Activated T-helper 1 cell treated with anti-CD3 and anti-CD28 coated beads, Interleukin-12 subunit alpha, Interleukin-12 subunit beta, Interleukin-2, Interleukin-4 antibody, amounts not matched to agents 30 ng/mL and 10 ng/mL and 1 ng/mL, durations not matched to agents 14 hours and 24 hours and 36 hours (primary cell): Measurements from ENCODE around the gene SPATA19. TPM values are rescaled to one million over a fixed set of nuclear protein-coding genes. Genes with fewer than 3 reads are reported as not detected.

Experiments
- DNase-seq: peaks from one replicate; pipeline ENCODE4 v3.0.0; 2021; ENCODE audit warnings: low spot score
- H3K27ac Mint-ChIP-seq: one replicate; pipeline ENCODE4 v1.8.0; 2021; ENCODE audit warnings: mild to moderate bottlenecking, mixed read lengths
- H3K27me3 Mint-ChIP-seq: one replicate; pipeline ENCODE4 v1.8.0; 2022; ENCODE audit warnings: mild to moderate bottlenecking, moderate library complexity, mixed read lengths; ENCODE audit not compliant: insufficient read depth
- H3K36me3 Mint-ChIP-seq: one replicate; pipeline ENCODE4 v1.8.0; 2021; ENCODE audit warnings: low read depth, mixed read lengths
- H3K4me1 Mint-ChIP-seq: one replicate; pipeline ENCODE4 v1.8.0; 2021; ENCODE audit warnings: low read depth, mixed read lengths
- H3K4me3 Mint-ChIP-seq: one replicate; pipeline ENCODE4 v1.8.0; 2021; ENCODE audit warnings: mild to moderate bottlenecking, moderate library complexity, mixed read lengths
- H3K9me3 Mint-ChIP-seq: one replicate; pipeline ENCODE4 v1.8.0; 2021; ENCODE audit warnings: mixed read lengths
- intact Hi-C: fragments of 100-400 bp; cut with micrococcal nuclease; formaldehyde crosslinking; loops from one replicate; pipeline ENCODE4 v1.15.1; 2024
- total RNA-seq: library from RNA; stranded (reverse); gene quantifications from 2 replicates; pipeline ENCODE4 v1.2.3, GENCODE V29; 2022

Gene SPATA19
- total RNA-seq, 1 donor from 2014 or later, result not detected

DNA sequence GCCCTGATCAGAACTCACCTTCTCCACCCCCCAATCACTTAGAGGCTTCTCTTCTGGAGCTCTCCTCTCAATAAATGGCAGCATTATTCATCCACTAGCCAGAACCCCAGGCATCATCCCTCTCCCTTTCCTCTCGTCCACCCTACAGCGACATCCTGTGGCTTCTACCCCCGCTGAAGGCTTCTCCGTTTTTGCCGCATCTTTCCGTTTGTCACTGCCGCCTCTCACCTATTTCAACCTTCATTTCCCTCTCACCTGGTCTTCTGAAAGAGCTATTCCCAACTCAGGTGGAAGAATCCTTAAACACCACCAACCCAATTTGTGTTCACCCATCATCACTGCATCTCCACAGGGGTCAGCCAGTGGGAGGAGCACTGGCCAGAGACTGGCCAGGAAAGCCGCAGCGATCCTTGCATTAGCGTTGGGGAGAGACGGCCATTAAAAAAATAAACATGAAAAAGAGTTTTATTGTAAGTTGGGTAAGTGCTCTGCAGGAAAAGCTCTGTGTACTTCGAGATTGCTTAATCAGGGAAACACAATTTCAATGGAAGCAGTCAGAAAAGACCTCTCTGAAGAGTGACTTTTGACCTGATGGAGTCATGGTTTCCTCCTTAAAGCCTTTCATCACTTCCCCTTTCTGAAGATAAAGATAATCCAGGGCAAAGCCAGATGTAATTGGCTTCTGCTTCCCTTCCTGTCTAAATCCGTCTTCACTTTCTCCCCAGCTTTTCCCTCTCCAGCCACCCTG is 36.7 kb downstream of the SPATA19 start:
- intact Hi-C loops, result no loop called here
- H3K4me3 Mint-ChIP-seq, result no peak overlapping the region
- H3K9me3 Mint-ChIP-seq, result no peaks in the 10 kb centered on the region
- no peaks in the 10 kb centered on the region for H3K4me1 Mint-ChIP-seq
- DNase-seq, result no peak
- H3K27ac Mint-ChIP-seq, result no peak overlapping the region
- no peaks in the 10 kb centered on the region for H3K27me3 Mint-ChIP-seq
- H3K36me3 Mint-ChIP-seq, result no peaks in the 10 kb centered on the region

DNA sequence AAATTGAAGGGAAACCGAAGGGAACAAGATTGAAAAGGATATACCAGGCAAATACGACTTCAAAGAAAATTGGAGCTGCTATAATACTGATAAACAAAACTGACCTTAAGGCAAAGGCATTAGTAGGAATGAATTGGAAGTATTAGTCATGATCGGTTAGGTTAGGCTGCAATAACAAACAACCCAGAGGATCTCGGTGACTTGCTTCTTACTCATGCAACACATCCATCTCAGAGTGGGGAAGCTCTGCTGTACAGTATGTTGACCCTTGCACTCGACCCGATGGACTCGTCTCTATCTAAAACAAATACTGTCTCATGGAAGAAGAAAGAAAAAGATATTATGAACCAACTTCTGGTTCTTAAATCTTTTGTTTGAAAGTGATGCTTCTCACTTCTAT is 42.3 kb downstream of the SPATA19 start:
- H3K4me1 Mint-ChIP-seq, result no peaks in the 10 kb centered on the region
- no peak for DNase-seq
- H3K9me3 Mint-ChIP-seq, result no peaks in the 10 kb centered on the region
- no peaks in the 10 kb centered on the region for H3K36me3 Mint-ChIP-seq
- H3K27me3 Mint-ChIP-seq, result no peaks in the 10 kb centered on the region
- intact Hi-C loops, result no loop called here
- no peak overlapping the region for H3K27ac Mint-ChIP-seq
- no peak overlapping the region for H3K4me3 Mint-ChIP-seq

DNA sequence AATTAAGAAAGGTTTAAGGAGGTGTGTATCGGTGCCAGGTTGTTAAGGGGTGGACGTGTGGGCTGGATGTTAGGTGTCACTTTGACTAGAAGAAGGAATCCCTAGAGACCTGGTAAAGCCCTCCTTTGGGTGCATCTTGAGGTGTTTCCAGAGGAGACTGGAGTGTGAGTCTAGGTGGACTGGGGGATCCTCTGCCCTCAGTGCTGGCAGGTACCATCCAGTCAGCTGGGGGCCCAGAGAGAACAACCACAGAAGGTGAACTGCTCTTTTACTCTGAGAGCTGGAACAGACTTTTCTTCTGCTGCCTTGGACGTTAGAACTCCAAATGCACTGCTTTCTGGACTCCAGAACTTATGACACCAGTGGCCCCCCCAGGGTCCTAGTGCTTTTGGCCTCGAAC is 44.0 kb downstream of the SPATA19 start:
- no peaks in the 10 kb centered on the region for H3K27me3 Mint-ChIP-seq
- intact Hi-C loops, result no loop called here
- no peak overlapping the region for H3K27ac Mint-ChIP-seq
- no peaks in the 10 kb centered on the region for H3K36me3 Mint-ChIP-seq
- H3K4me1 Mint-ChIP-seq, result no peaks in the 10 kb centered on the region
- no peaks in the 10 kb centered on the region for H3K9me3 Mint-ChIP-seq
- no peak overlapping the region for H3K4me3 Mint-ChIP-seq
- DNase-seq, result no peak

DNA sequence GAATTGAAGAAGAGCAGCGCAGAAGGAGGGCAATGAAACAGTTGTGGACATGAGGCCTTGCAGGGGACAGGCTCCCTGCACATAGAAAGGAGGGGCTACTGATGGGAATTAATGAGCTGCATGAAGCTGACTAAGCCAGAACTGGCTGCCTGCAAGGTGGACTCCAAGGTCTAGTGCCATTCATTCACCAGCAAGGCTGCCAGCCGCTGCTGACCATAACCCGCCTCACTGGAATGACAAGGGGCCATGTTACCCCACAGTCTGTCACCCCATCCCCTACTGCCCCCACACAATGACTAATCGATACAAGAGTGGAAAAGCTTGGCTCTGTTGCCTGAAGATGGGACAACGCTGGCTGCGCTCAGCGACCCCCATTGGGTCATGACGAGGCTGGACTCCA is 44.6 kb downstream of the SPATA19 start:
- Mint-ChIP-seq H3K9me3 (no peaks in the 10 kb centered on the region), H3K4me1 (no peaks in the 10 kb centered on the region), H3K4me3 (no peak overlapping the region), H3K27me3 (no peaks in the 10 kb centered on the region), H3K27ac (no peak overlapping the region), H3K36me3 (no peaks in the 10 kb centered on the region)
- DNase-seq, result no peak
- intact Hi-C loops, result no loop called here

DNA sequence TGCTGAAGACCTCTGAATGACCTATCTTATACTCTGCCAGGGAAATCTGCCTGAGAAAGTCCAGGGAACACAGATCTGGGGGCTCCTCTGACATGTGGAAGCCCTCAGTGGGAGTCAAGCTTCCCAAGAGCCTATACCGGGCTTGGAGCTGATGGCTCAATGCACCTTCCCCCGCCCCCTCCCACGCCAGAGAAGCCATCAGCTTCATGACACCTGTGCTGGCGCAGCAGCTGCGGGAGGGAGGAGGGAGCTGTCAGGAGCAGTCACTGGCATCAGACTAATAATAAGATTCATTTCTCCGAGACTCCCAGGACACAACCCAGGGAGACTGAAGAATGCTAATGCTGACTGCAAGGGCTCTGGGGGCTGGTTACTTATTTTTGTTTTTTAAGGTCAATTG is 47.8 kb downstream of the SPATA19 start:
- H3K4me3 Mint-ChIP-seq, result no peak overlapping the region
- H3K36me3 Mint-ChIP-seq, result no peaks in the 10 kb centered on the region
- intact Hi-C loops, result no loop called here
- H3K4me1 Mint-ChIP-seq, result no peaks in the 10 kb centered on the region
- DNase-seq, result no peak
- peaks cover 15% of the 10 kb centered on the region for H3K9me3 Mint-ChIP-seq
- peaks cover 3% of the 10 kb centered on the region for H3K27me3 Mint-ChIP-seq
- no peak overlapping the region for H3K27ac Mint-ChIP-seq

DNA sequence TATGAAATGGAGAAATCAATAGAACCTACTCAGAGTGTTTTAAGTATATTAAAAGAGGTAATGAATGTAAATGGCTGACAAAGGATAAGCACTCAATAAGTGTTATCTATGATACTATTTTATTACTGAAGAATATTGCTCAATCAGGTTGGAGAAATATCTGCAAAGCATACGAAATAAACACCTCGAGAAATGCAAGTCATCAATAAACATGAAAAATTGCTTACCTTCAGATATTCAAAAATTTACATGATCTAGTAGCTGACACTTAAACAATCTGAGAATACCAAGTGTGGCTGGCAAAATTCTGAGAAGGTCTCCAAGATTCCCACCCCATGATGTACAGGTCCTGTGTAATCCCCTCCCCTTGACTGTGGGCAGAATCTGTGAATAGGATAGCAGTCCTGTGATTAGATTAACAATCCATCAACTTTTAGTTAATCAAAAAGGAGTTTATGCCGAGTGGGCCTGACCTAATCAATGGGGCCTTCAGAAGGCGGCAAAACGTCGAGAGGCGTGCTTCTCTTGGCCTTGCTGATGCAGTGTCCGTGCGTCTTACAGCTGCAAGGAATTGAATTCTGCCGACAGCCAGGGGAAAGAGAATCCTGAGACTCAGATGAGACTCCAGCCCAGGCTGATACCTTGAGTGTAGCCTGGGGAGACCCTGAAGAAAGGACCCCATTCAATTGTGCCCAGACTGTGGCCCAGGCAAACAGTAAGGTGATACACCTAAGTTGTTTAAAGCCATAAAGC is 49.1 kb downstream of the SPATA19 start:
- Mint-ChIP-seq H3K36me3 (no peaks in the 10 kb centered on the region), H3K27me3 (peaks cover 3% of the 10 kb centered on the region), H3K27ac (no peak overlapping the region), H3K4me3 (no peak overlapping the region), H3K4me1 (no peaks in the 10 kb centered on the region), H3K9me3 (peaks cover 15% of the 10 kb centered on the region)
- intact Hi-C loops, result no loop called here
- no peak for DNase-seq

DNA sequence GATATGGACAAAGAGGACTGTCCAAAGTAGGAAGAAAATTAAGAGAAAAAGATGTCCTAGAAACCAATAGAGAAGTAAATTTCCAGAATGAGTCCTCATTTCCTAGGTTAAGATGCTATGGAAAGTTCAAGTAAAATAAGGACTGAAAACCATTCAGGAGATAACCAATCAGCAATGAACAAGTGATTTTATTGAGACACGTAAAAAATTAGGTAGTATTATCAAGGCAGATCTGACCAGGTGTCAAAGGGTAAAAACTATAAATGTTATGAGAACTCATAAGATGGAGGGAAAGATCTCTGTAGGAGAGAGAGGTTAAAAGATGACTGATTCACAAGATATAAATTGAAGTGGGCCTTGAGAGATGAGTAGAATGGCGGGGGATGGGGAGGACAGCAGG is 50.2 kb downstream of the SPATA19 start:
- Mint-ChIP-seq H3K4me1 (no peaks in the 10 kb centered on the region), H3K9me3 (peaks cover 15% of the 10 kb centered on the region), H3K4me3 (no peak overlapping the region), H3K27me3 (peaks cover 6% of the 10 kb centered on the region), H3K36me3 (no peaks in the 10 kb centered on the region), H3K27ac (no peak overlapping the region)
- DNase-seq, result no peak
- intact Hi-C loops, result no loop called here

DNA sequence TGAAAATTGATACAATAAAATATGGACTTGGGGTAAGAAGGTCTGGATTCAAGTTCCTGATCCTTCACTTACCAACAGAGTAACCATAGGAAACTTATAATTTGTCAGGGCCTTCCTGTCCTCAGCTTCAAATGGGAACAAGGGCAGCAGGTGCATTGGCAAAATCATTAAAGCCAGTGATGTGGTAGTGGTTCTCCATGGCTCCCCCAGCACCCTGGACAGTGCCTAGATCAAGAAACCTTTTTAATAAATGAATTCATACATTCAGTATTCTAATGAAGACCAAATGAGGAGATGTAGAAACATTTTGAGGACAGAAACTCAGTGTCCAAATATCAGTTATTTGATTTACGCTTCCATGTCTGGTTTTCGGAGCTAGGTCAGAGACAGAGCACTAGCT is 51.1 kb downstream of the SPATA19 start:
- Mint-ChIP-seq H3K4me3 (no peak overlapping the region), H3K36me3 (no peaks in the 10 kb centered on the region), H3K27ac (no peak overlapping the region), H3K9me3 (peaks cover 15% of the 10 kb centered on the region), H3K27me3 (peaks cover 6% of the 10 kb centered on the region), H3K4me1 (no peaks in the 10 kb centered on the region)
- intact Hi-C loops, result no loop called here
- DNase-seq, result no peak

DNA sequence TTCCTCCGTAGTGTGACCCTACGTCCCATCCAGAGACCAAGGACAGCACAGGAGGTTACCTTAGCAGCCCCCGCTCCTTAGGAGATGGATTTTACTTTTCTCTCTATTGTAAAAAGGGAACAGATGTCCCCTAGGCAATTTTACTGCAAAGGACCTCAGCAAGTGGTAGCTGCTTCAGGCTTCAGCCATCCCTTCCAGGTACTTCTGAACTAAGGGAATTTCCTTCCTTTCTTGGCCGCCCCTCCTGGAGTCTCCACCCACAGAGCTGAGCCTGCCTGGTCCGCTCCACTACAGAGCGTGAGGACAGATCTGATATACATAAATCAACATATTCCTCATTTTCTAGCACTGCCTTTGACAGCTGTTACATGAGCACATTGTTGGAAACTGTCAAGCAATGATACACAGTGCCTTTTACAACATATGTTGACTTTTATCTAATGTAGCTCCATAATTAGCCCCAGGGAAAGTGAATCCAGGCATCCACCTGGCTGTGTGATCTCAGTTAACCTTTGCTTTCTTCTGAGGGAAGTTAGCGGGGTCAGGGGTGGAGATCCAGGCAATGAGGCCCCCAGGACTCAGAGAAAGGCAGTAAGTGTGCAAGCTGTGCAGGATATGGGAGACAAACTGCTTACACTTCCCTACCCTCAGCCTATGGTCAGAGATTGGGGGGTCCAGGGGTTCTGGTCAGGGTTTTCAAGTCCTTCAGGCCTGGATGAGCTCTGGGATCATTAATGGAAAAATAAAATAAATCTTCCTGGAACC is 51.9 kb downstream of the SPATA19 start:
- intact Hi-C loops, result no loop called here
- Mint-ChIP-seq H3K36me3 (no peaks in the 10 kb centered on the region), H3K4me1 (no peaks in the 10 kb centered on the region), H3K9me3 (peaks cover 15% of the 10 kb centered on the region), H3K27ac (no peak overlapping the region), H3K4me3 (no peak overlapping the region), H3K27me3 (peaks cover 10% of the 10 kb centered on the region)
- no peak for DNase-seq

DNA sequence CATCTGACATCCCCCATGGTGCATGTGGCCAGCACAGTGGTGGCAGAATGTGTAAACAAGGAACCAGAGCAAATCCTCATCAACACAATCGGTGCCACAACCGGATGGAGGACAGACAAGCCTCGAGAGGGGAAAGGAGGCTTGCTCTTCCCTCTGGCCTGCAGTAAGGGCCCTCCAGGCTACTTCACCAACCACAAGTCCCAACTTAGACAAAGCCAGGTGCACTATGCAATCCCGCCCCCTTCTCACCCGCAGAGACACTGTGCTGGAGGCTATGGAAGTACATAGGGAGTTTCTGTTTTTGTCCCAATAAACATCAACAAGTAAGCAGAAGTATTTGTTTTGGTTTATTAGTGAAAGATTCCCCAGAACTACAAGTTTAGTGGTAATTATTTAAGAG is 54.3 kb downstream of the SPATA19 start:
- peaks cover 15% of the 10 kb centered on the region for H3K9me3 Mint-ChIP-seq
- no peak overlapping the region for H3K27ac Mint-ChIP-seq
- no peak overlapping the region for H3K4me3 Mint-ChIP-seq
- no peaks in the 10 kb centered on the region for H3K36me3 Mint-ChIP-seq
- no peak for DNase-seq
- peaks cover 26% of the 10 kb centered on the region for H3K27me3 Mint-ChIP-seq
- intact Hi-C loops, result no loop called here
- no peaks in the 10 kb centered on the region for H3K4me1 Mint-ChIP-seq

Other genes with a start within 250 kb of the SPATA19 start
- gene IGSF9B, start 111.5 kb upstream of the SPATA19 start, total RNA-seq, result 73.6 and 77.2 TPM in 2 replicates
- 3.5 and 3.9 TPM in 2 replicates for gene JAM3, start 223.6 kb upstream of the SPATA19 start, total RNA-seq